H9 (cell line): ENCODE data around the gene TRMU. TPM values are rescaled to one million over a fixed set of nuclear protein-coding genes. Genes with fewer than 3 reads are reported as not detected.

Experiments used
- DNase-seq: peaks from one replicate; pipeline ENCODE4 v3.0.0-alpha.2; 2017
- H2AFZ ChIP-seq: one replicate; pipeline ENCODE4 v1.6.1; 2013; ENCODE audit warnings: mild to moderate bottlenecking, low read length, control low read depth, moderate library complexity
- H2AK5ac ChIP-seq: 2 replicates; pipeline ENCODE4 v1.6.1; 2013; ENCODE audit warnings: low read length, control low read depth, mixed read lengths; ENCODE audit not compliant: insufficient read length
- H2BK120ac ChIP-seq: one replicate; pipeline ENCODE4 v1.6.1; 2013; ENCODE audit warnings: low read depth, mild to moderate bottlenecking, low read length, control low read depth, inconsistent platforms; ENCODE audit not compliant: poor library complexity, severe bottlenecking
- H2BK12ac ChIP-seq: 2 replicates; pipeline ENCODE4 v1.6.1; 2013; ENCODE audit warnings: low read length, control low read depth, mixed read lengths, low read depth; ENCODE audit not compliant: insufficient read length
- H2BK15ac ChIP-seq: 2 replicates; pipeline ENCODE4 v1.6.1; 2013; ENCODE audit warnings: low read depth, low read length, control low read depth
- H2BK20ac ChIP-seq: one replicate; pipeline ENCODE4 v1.6.1; 2013; ENCODE audit warnings: low read depth, mild to moderate bottlenecking, low read length, control low read depth, inconsistent platforms; ENCODE audit not compliant: poor library complexity, severe bottlenecking
- H2BK5ac ChIP-seq: 2 replicates; pipeline ENCODE4 v1.6.1; 2013; ENCODE audit warnings: low read length, control low read depth, mixed read lengths; ENCODE audit not compliant: insufficient read length
- H3K14ac ChIP-seq: 2 replicates; pipeline ENCODE4 v1.6.1; 2013; ENCODE audit warnings: low read length, control low read depth; ENCODE audit not compliant: insufficient read depth
- H3K18ac ChIP-seq: 2 replicates; pipeline ENCODE4 v1.6.1; 2013; ENCODE audit warnings: low read depth, mild to moderate bottlenecking, mixed read lengths, low read length, control low read depth; ENCODE audit not compliant: insufficient read length
- H3K23ac ChIP-seq: 2 replicates; pipeline ENCODE4 v1.6.1; 2013; ENCODE audit warnings: low read length, control low read depth, mixed read lengths, low read depth; ENCODE audit not compliant: insufficient read length
- H3K23me2 ChIP-seq: 2 replicates; pipeline ENCODE4 v1.6.1; 2013; ENCODE audit warnings: low read depth, mild to moderate bottlenecking, mixed read lengths, low read length, control low read depth; ENCODE audit not compliant: insufficient read length, poor library complexity, severe bottlenecking
- H3K27ac ChIP-seq: 2 replicates; pipeline ENCODE4 v1.5.1; 2013; ENCODE audit warnings: low read length, control low read depth, mixed read lengths, low read depth; ENCODE audit not compliant: insufficient read length
- H3K27me3 ChIP-seq: 2 replicates; pipeline ENCODE4 v1.6.1; 2013; ENCODE audit warnings: low read length, control low read depth, inconsistent platforms; ENCODE audit not compliant: insufficient read depth
- H3K4ac ChIP-seq: 2 replicates; pipeline ENCODE4 v1.6.1; 2013; ENCODE audit warnings: low read depth, mild to moderate bottlenecking, control low read depth, inconsistent platforms, low read length, moderate library complexity
- H3K4me1 ChIP-seq: 2 replicates; pipeline ENCODE4 v1.6.1; 2013; ENCODE audit warnings: low read length, control low read depth, inconsistent platforms; ENCODE audit not compliant: insufficient read depth
- H3K4me2 ChIP-seq: 2 replicates; pipeline ENCODE4 v1.6.1; 2013; ENCODE audit warnings: low read length, control low read depth, mixed read lengths; ENCODE audit not compliant: insufficient read length, insufficient read depth
- H3K56ac ChIP-seq: 2 replicates; pipeline ENCODE4 v1.6.1; 2013; ENCODE audit warnings: low read depth, mild to moderate bottlenecking, mixed read lengths, low read length, control low read depth; ENCODE audit not compliant: insufficient read length
- H3K79me1 ChIP-seq: 2 replicates; pipeline ENCODE4 v1.6.1; 2013; ENCODE audit warnings: low read depth, mild to moderate bottlenecking, moderate library complexity, low read length, control low read depth, inconsistent platforms; ENCODE audit not compliant: insufficient read depth, poor library complexity, severe bottlenecking
- H3K79me2 ChIP-seq: 2 replicates; pipeline ENCODE4 v1.6.1; 2013; ENCODE audit warnings: low read length, control low read depth, inconsistent platforms; ENCODE audit not compliant: insufficient read depth
- H3K9ac ChIP-seq: 2 replicates; pipeline ENCODE4 v1.6.1; 2013; ENCODE audit warnings: low read length, control low read depth, mixed read lengths; ENCODE audit not compliant: insufficient read length; ENCODE audit errors: extremely low read depth
- H3K9me3 ChIP-seq: one replicate; pipeline ENCODE4 v1.6.1; 2013; ENCODE audit warnings: low read depth, low read length, inconsistent platforms; ENCODE audit not compliant: control insufficient read depth
- H3T11ph ChIP-seq: one replicate; pipeline ENCODE4 v1.6.1; 2013; ENCODE audit warnings: mild to moderate bottlenecking, low read length, control low read depth, inconsistent platforms
- H4K20me1 ChIP-seq: one replicate; pipeline ENCODE4 v1.6.1; 2013; ENCODE audit not compliant: control insufficient read depth, insufficient read length, insufficient read depth
- H4K5ac ChIP-seq: 2 replicates; pipeline ENCODE4 v1.6.1; 2013; ENCODE audit warnings: low read depth, mild to moderate bottlenecking, mixed read lengths, low read length, control low read depth; ENCODE audit not compliant: insufficient read length
- H4K8ac ChIP-seq: replicated peaks from 2 replicates; pipeline ENCODE4 v1.6.1; 2013; ENCODE audit warnings: low read length, control low read depth, mixed read lengths, low read depth; ENCODE audit not compliant: insufficient read length
- H4K91ac ChIP-seq: 2 replicates; pipeline ENCODE4 v1.6.1; 2013; ENCODE audit warnings: low read depth, mild to moderate bottlenecking, moderate library complexity, mixed read lengths, low read length, control low read depth; ENCODE audit not compliant: insufficient read length
- H3K27ac Mint-ChIP-seq, 3 experiments: 2 replicates in 2 of 3; 3 replicates in 1 of 3; pipeline ENCODE4 v1.8.0; 2020 to 2021; ENCODE audit warnings: mixed read lengths in 3 of 3, mild to moderate bottlenecking in 1 of 3, moderate library complexity in 1 of 3
- H3K27me3 Mint-ChIP-seq: 2 replicates; pipeline ENCODE4 v1.8.0; 2021; ENCODE audit warnings: low read depth, mild to moderate bottlenecking, moderate library complexity, mixed read lengths
- H3K36me3 Mint-ChIP-seq, 3 experiments: 2 replicates in 2 of 3; 3 replicates in 1 of 3; pipeline ENCODE4 v1.8.0; 2020 to 2021; ENCODE audit warnings: low read depth in 3 of 3, mixed read lengths in 3 of 3; ENCODE audit not compliant: insufficient read depth in 1 of 3
- H3K4me1 Mint-ChIP-seq, 2 experiments: 2 replicates each; pipeline ENCODE4 v1.8.0; 2020; ENCODE audit warnings: mixed read lengths in 2 of 2
- H3K4me3 Mint-ChIP-seq, 2 experiments: 2 replicates in 1 of 2; 3 replicates in 1 of 2; pipeline ENCODE4 v1.8.0; 2020 to 2021; ENCODE audit warnings: mild to moderate bottlenecking in 2 of 2, mixed read lengths in 2 of 2, moderate library complexity in 1 of 2
- H3K9me3 Mint-ChIP-seq, 2 experiments: 2 replicates in 1 of 2; 3 replicates in 1 of 2; pipeline ENCODE4 v1.8.0; 2020; ENCODE audit warnings: mild to moderate bottlenecking in 2 of 2, mixed read lengths in 2 of 2, moderate library complexity in 1 of 2
- WGBS: extraction: QIAGEN DNeasy Blood & Tissue Kit; methylation state at CpG from one replicate; pipeline ENCODE4 v1.1.7; 2013; ENCODE audit warnings: missing lambda C conversion rate, low lambda C conversion rate, mixed read lengths; ENCODE audit not compliant: insufficient read length; ENCODE audit errors: extremely low coverage; 5-methylcytosine and 5-hydroxymethylcytosine counted together
- total RNA-seq: library from RNA; stranded (reverse); gene quantifications from 2 replicates; pipeline ENCODE4 v1.2.1, GENCODE V29; 2021
- TF ChIP-seq, protein P1 (sequence below): fragments of 200-600 bp; sonication (generic); conservative IDR thresholded peaks from 3 replicates; pipeline ENCODE4 v1.8.0; 2021; ENCODE audit warnings: antibody characterized with exemption, mild to moderate bottlenecking

Gene TRMU
- total RNA-seq, 1 experiment from 2014 or later: 86.3 TPM

DNA sequence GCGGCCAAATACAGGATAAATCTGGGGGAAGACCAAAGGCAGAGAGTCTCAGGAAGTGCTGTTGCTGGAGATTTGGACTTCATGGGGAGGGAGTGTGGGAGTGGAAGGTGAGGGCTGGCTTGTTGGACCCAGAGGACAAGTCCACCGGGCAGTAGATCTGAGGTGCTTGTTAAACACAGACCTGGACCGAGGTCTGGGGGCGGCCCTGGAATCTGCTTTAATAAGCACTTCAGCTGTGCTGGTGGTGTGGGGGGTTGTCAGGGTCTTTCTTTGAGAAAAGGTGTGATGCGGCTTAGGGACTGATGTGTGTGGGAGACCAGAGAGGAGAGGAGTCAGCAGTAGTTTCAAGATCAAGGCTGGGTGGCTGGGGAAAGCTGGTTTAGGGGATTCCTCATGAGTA is 4.4 kb downstream of the TRMU start:
- Histone ChIP-seq H3K27ac (no peak overlapping the region), H3K23ac (no peak overlapping the region), H3K4me2 (no peak overlapping the region), H3K9me3 (no peaks in the 10 kb centered on the region), H4K8ac (no peak overlapping the region), H4K20me1 (peaks cover 3% of the 10 kb centered on the region), H3K4ac (no peak overlapping the region), H3K79me2 (peaks cover 3% of the 10 kb centered on the region; the same call in 1 of the 2 replicates), H3K9ac (no peak overlapping the region), H2BK120ac (no peak overlapping the region), H3K79me1 (peaks cover 5% of the 10 kb centered on the region), H2BK5ac (no peak overlapping the region), H3K27me3 (no peaks in the 10 kb centered on the region), H2BK12ac (no peak overlapping the region), H4K91ac (no peak overlapping the region), H2BK20ac (no peak overlapping the region), H2AK5ac (no peak overlapping the region), H3T11ph (no peak overlapping the region), H2BK15ac (no peak overlapping the region), H3K14ac (no peak overlapping the region), H3K18ac (no peak overlapping the region), H3K56ac (no peak overlapping the region), H3K4me1 (no peaks in the 10 kb centered on the region; the same call in 1 of the 2 replicates), H2AFZ (no peak overlapping the region), H3K23me2 (peaks cover 8% of the 10 kb centered on the region), H4K5ac (no peak overlapping the region)
- TF ChIP-seq, protein P1, sequence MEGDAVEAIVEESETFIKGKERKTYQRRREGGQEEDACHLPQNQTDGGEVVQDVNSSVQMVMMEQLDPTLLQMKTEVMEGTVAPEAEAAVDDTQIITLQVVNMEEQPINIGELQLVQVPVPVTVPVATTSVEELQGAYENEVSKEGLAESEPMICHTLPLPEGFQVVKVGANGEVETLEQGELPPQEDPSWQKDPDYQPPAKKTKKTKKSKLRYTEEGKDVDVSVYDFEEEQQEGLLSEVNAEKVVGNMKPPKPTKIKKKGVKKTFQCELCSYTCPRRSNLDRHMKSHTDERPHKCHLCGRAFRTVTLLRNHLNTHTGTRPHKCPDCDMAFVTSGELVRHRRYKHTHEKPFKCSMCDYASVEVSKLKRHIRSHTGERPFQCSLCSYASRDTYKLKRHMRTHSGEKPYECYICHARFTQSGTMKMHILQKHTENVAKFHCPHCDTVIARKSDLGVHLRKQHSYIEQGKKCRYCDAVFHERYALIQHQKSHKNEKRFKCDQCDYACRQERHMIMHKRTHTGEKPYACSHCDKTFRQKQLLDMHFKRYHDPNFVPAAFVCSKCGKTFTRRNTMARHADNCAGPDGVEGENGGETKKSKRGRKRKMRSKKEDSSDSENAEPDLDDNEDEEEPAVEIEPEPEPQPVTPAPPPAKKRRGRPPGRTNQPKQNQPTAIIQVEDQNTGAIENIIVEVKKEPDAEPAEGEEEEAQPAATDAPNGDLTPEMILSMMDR: no peak
- Mint-ChIP-seq H3K27ac (peak overlapping the region in 1 of 3 experiments; percentile 63; a peak in 3 of 7 replicates), H3K4me3 (no peak overlapping the region), H3K9me3 (no peaks in the 10 kb centered on the region; a peak in 2 of 5 replicates), H3K4me1 (peaks cover 10 to 11% of the 10 kb centered on the region in 2 experiments), H3K27me3 (no peaks in the 10 kb centered on the region), H3K36me3 (peaks cover 46 to 82% (median 67%) of the 10 kb centered on the region in 3 experiments)
- no CpG with 5 or more reads among the region's 5 CpGs for WGBS
- no peak for DNase-seq
